SH-SY5Y (cell line): ENCODE results near the gene EVC2.

ENCODE experiments used
- GATA2 ChIP-seq: IDR thresholded peaks from 2 replicates; pipeline ENCODE4 v1.6.1; 2011; ENCODE audit warnings: mild to moderate bottlenecking, low read depth, low read length
- GATA3 ChIP-seq: IDR thresholded peaks from 2 replicates; pipeline ENCODE4 v1.6.1; 2011; ENCODE audit warnings: low read depth, mild to moderate bottlenecking, low read length, moderate library complexity

The EVC2 gene

GRCh38 chr4:5616331-5616950 is 91.9 kb downstream of the EVC2 start:
- TF ChIP-seq GATA2 (no peak), GATA3 (no peak)

GRCh38 chr4:5615496-5616075 is 92.8 kb downstream of the EVC2 start:
- TF ChIP-seq GATA3 (no peak), GATA2 (no peak)

- no peak for TF ChIP-seq GATA3
- TF ChIP-seq GATA2: no peak
These were observed 96.6 kb downstream of the EVC2 start for GRCh38 chr4:5611750-5612149.

- TF ChIP-seq GATA3 (no peak), GATA2 (no peak)
These were observed 98.9 kb downstream of the EVC2 start for GRCh38 chr4:5609306-5610007.

- TF ChIP-seq GATA2: no peak
- no peak for TF ChIP-seq GATA3
These were observed 116.1 kb downstream of the EVC2 start for GRCh38 chr4:5592272-5592671.

- TF ChIP-seq GATA3 (no peak), GATA2 (no peak)
These were observed 118.9 kb downstream of the EVC2 start for GRCh38 chr4:5589495-5589894.

GRCh38 chr4:5588046-5588445 is 120.3 kb downstream of the EVC2 start:
- TF ChIP-seq GATA3 (no peak), GATA2 (no peak)

GRCh38 chr4:5575941-5576340 is 132.4 kb downstream of the EVC2 start:
- no peak for TF ChIP-seq GATA2
- TF ChIP-seq GATA3: no peak

GRCh38 chr4:5574386-5574785 is 134.0 kb downstream of the EVC2 start:
- TF ChIP-seq GATA3 (no peak), GATA2 (no peak)

- TF ChIP-seq GATA2 (no peak), GATA3 (no peak)
These were observed 134.4 kb downstream of the EVC2 start for GRCh38 chr4:5573965-5574364.

- no peak for TF ChIP-seq GATA2
- TF ChIP-seq GATA3: no peak
These were observed 135.6 kb downstream of the EVC2 start for GRCh38 chr4:5572751-5573150.

GRCh38 chr4:5572114-5572513 is 136.2 kb downstream of the EVC2 start:
- TF ChIP-seq GATA3 (no peak), GATA2 (no peak)

- no peak for TF ChIP-seq GATA3
- no peak for TF ChIP-seq GATA2
These were observed 136.7 kb downstream of the EVC2 start for GRCh38 chr4:5571646-5572045.

- TF ChIP-seq GATA3 (no peak), GATA2 (no peak)
These were observed 138.9 kb downstream of the EVC2 start for GRCh38 chr4:5569451-5569850.

- TF ChIP-seq GATA3 (no peak), GATA2 (no peak)
These were observed 139.4 kb downstream of the EVC2 start for GRCh38 chr4:5568931-5569330.
